SK-N-SH (cell line): ENCODE results near the gene TDO2. TPM values are rescaled to one million over a fixed set of nuclear protein-coding genes. Genes with fewer than 3 reads are reported as not detected.

Experiments
- CTCF ChIA-PET: fragments of 300-600, 350-600 bp; formaldehyde crosslinking; extraction: SDS; loops from one replicate; lab custom pipeline; 2021; lab: Yijun Ruan, JAX
- POLR2A ChIA-PET: fragments of 350-600 bp; sonication (Branson Sonifier 250); formaldehyde crosslinking; extraction: SDS; loops from one replicate; lab custom pipeline; 2020; ENCODE audit warnings: antibody characterized with exemption, inconsistent platforms; lab: Yijun Ruan, JAX
- DNase-seq: peaks from one replicate; pipeline ENCODE4 v3.0.0; 2012
- H2AFZ ChIP-seq: fragments of 200-600 bp; sonication (generic); 2 replicates; pipeline ENCODE4 v1.8.1; 2016; ENCODE audit warnings: antibody characterized with exemption, mild to moderate bottlenecking, low read depth
- H3F3A ChIP-seq: fragments of 200-600 bp; sonication (generic); replicated peaks from 2 replicates; pipeline ENCODE3; 2016; ENCODE audit warnings: antibody characterized with exemption, mild to moderate bottlenecking; ENCODE audit not compliant: insufficient read depth
- H3K27ac ChIP-seq, 2 experiments: fragments of 200-500 bp in 1 of 2; fragments of 200-600 bp in 1 of 2; sonication (Bioruptor generic) in 1 of 2; sonication (generic), shearing (Covaris generic) in 1 of 2; 2 replicates each; pipeline versions ENCODE4 v1.5.1 to v1.6.1; 2014 to 2016; ENCODE audit warnings: low read depth in 2 of 2, inconsistent platforms in 1 of 2, low read length in 1 of 2, mild to moderate bottlenecking in 1 of 2, mixed read lengths in 1 of 2
- H3K27me3 ChIP-seq: fragments of 200-600 bp; sonication (generic), shearing (Covaris generic); 2 replicates; pipeline ENCODE4 v1.6.1; 2016; ENCODE audit warnings: mixed run types; ENCODE audit not compliant: insufficient read depth
- H3K36me3 ChIP-seq, 2 experiments: fragments of 200-500 bp in 1 of 2; fragments of 200-600 bp in 1 of 2; sonication (Bioruptor generic) in 1 of 2; sonication (generic) in 1 of 2; replicated peaks in 1 of 2; 2 replicates each; pipeline versions ENCODE3 to v1.5.1; 2014 to 2016; ENCODE audit warnings: low read length in 1 of 2, mild to moderate bottlenecking in 1 of 2; ENCODE audit not compliant: insufficient read depth in 2 of 2, control insufficient read depth in 1 of 2
- H3K4me1 ChIP-seq, 2 experiments: fragments of 200-500 bp in 1 of 2; fragments of 200-600 bp in 1 of 2; sonication (Bioruptor generic) in 1 of 2; sonication (generic), shearing (Covaris generic) in 1 of 2; 2 replicates each; pipeline versions ENCODE4 v1.5.1 to v1.6.1; 2014 to 2016; ENCODE audit warnings: low read depth in 1 of 2, low read length in 1 of 2, mixed run types in 1 of 2; ENCODE audit not compliant: insufficient read depth in 2 of 2, control insufficient read depth in 1 of 2
- H3K4me2 ChIP-seq: fragments of 200-600 bp; sonication (generic), shearing (Covaris generic); 2 replicates; pipeline ENCODE4 v1.6.1; 2017; ENCODE audit warnings: mixed run types
- H3K4me3 ChIP-seq, 2 experiments: fragments of 200-500 bp in 1 of 2; fragments of 200-600 bp in 1 of 2; sonication (Bioruptor generic) in 1 of 2; sonication (generic), shearing (Covaris generic) in 1 of 2; 2 replicates each; pipeline versions ENCODE4 v1.5.1 to v1.8.1; 2014 to 2016; ENCODE audit warnings: low read depth in 2 of 2, inconsistent platforms in 1 of 2, low read length in 1 of 2, mild to moderate bottlenecking in 1 of 2, mixed read lengths in 1 of 2, moderate library complexity in 1 of 2
- H3K79me2 ChIP-seq: fragments of 200-600 bp; sonication (generic); 2 replicates; pipeline ENCODE4 v1.8.1; 2017; ENCODE audit warnings: mild to moderate bottlenecking; ENCODE audit not compliant: insufficient read depth
- H3K9ac ChIP-seq: fragments of 200-600 bp; sonication (generic); 2 replicates; pipeline ENCODE4 v1.6.1; 2017; ENCODE audit warnings: mixed run types
- H3K9me2 ChIP-seq: fragments of 200-600 bp; sonication (generic); 2 replicates; pipeline ENCODE4 v1.6.1; 2017; ENCODE audit warnings: mixed run types
- H3K9me3 ChIP-seq: fragments of 200-600 bp; sonication (generic); 2 replicates; pipeline ENCODE4 v1.6.1; 2017; ENCODE audit warnings: mixed run types, mild to moderate bottlenecking, moderate library complexity
- H4K20me1 ChIP-seq: fragments of 200-600 bp; sonication (generic); 2 replicates; pipeline ENCODE4 v1.6.1; 2017; ENCODE audit warnings: mild to moderate bottlenecking, mixed run types; ENCODE audit not compliant: insufficient read depth
- GABPA ChIP-seq: IDR thresholded peaks from 2 replicates; pipeline ENCODE4 v1.4.0; 2012; ENCODE audit warnings: low read depth, mild to moderate bottlenecking
- MEF2A ChIP-seq: IDR thresholded peaks from 2 replicates; pipeline ENCODE4 v1.4.0; 2012; ENCODE audit warnings: low read depth, borderline replicate concordance
- NRF1 ChIP-seq: IDR thresholded peaks from 2 replicates; pipeline ENCODE4 v1.6.1; 2012; ENCODE audit warnings: low read depth, mild to moderate bottlenecking, low read length
- PBX3 ChIP-seq: IDR thresholded peaks from 2 replicates; pipeline ENCODE4; 2012
- POLR2AphosphoS5 ChIP-seq: IDR thresholded peaks from 2 replicates; pipeline ENCODE4 v1.6.1; 2012; ENCODE audit warnings: low read depth, low read length
- RCOR1 ChIP-seq: fragments of 150-350 bp; IDR thresholded peaks from 2 replicates; pipeline ENCODE4 v1.6.1; 2017; ENCODE audit warnings: antibody characterized with exemption, low read length
- SMC3 ChIP-seq: IDR thresholded peaks from 2 replicates; pipeline ENCODE4 v1.6.1; 2012; ENCODE audit warnings: low read depth, low read length, improper control_type of control experiment
- TEAD4 ChIP-seq: IDR thresholded peaks from 2 replicates; pipeline ENCODE4 v1.4.0; 2012; ENCODE audit warnings: mild to moderate bottlenecking, borderline replicate concordance; ENCODE audit not compliant: insufficient read depth
- YY1 ChIP-seq: IDR thresholded peaks from 2 replicates; pipeline ENCODE4 v1.4.0; 2012; ENCODE audit warnings: low read depth, mild to moderate bottlenecking
- ZBTB33 ChIP-seq: IDR thresholded peaks from 2 replicates; pipeline ENCODE4 v1.4.0; 2012; ENCODE audit warnings: low read depth, borderline replicate concordance
- WGBS: methylation state at CpG from one replicate; pipeline ENCODE4 v1.1.6; 2017; ENCODE audit warnings: low lambda C conversion rate; 5-methylcytosine and 5-hydroxymethylcytosine counted together
- polyA plus RNA-seq, 3 experiments: library from polyadenylated mRNA; depleted of rRNA; stranded (reverse); fragments of >200 nt; gene quantifications; 2 replicates each; pipeline ENCODE4 v1.2.3, GENCODE V29; 2012

The TDO2 gene
- polyA plus RNA-seq, 1 of the 3 experiments (the other 2 are of a cell fraction) = not detected

GRCh38 chr4:155855897-155856296 lies 47.6 kb upstream of the TDO2 start:
- no peaks in the 10 kb centered on the region for H4K20me1 ChIP-seq
- ChIA-PET CTCF (no interaction called here), POLR2A (no interaction called here)
- no peaks in the 10 kb centered on the region for H3F3A ChIP-seq
- 45% methylated on average over 2 of the region's 2 CpGs for WGBS
- TF ChIP-seq YY1 = no peak
- TF ChIP-seq RCOR1 = no peak
- TF ChIP-seq ZBTB33 = no peak
- TF ChIP-seq GABPA = no peak
- H3K4me2 ChIP-seq = no peak overlapping the region
- no peak for DNase-seq
- H3K27me3 ChIP-seq = no peaks in the 10 kb centered on the region
- H3K9me2 ChIP-seq = no peaks in the 10 kb centered on the region
- no peak overlapping the region for H3K27ac ChIP-seq
- H3K79me2 ChIP-seq = no peaks in the 10 kb centered on the region
- H2AFZ ChIP-seq = no peak overlapping the region
- no peaks in the 10 kb centered on the region for H3K36me3 ChIP-seq
- no peak overlapping the region for H3K9ac ChIP-seq
- no peaks in the 10 kb centered on the region for H3K4me1 ChIP-seq
- H3K4me3 ChIP-seq = no peak overlapping the region
- no peaks in the 10 kb centered on the region for H3K9me3 ChIP-seq

GRCh38 chr4:155866177-155866576 lies 37.3 kb upstream of the TDO2 start, which contains the start of gene ASIC5:
ASIC5 (minus strand) TSS chr4:155866277; CDS start chr4:155866226, 51 bp downstream.
- Histone ChIP-seq H3K27me3 (no peaks in the 10 kb centered on the region), H2AFZ (no peak within 1 kb of the TSS), H3K9me2 (no peaks in the 10 kb centered on the region), H3K79me2 (no peaks in the 10 kb centered on the region), H3K9ac (no peak within 1 kb of the TSS), H3K4me3 (no peak within 1 kb of the TSS; a peak in 1 of 4 replicates), H3F3A (no peaks in the 10 kb centered on the region), H4K20me1 (no peaks in the 10 kb centered on the region), H3K4me2 (no peak within 1 kb of the TSS), H3K4me1 (no peaks in the 10 kb centered on the region), H3K9me3 (no peaks in the 10 kb centered on the region), H3K27ac (no peak within 1 kb of the TSS), H3K36me3 (no peaks in the 10 kb centered on the region)
- ChIA-PET CTCF (no interaction called here), POLR2A (no interaction called here)
- WGBS = 0% methylated on average over 1 of the region's 1 CpG
- no peak for DNase-seq
- TF ChIP-seq SMC3 (no peak), RCOR1 (no peak), PBX3 (no peak), POLR2AphosphoS5 (no peak)

- H3K9me3 ChIP-seq = no peaks in the 10 kb centered on the region
- no peaks in the 10 kb centered on the region for H3F3A ChIP-seq
- TF ChIP-seq NRF1 (no peak), MEF2A (no peak), TEAD4 (no peak)
- WGBS = 16% methylated on average over 1 of the region's 1 CpG
- no peak overlapping the region for H3K4me3 ChIP-seq
- CTCF ChIA-PET = no interaction called here
- no peak overlapping the region for H3K9ac ChIP-seq
- no peaks in the 10 kb centered on the region for H3K9me2 ChIP-seq
- H3K27ac ChIP-seq = no peak overlapping the region
- no peaks in the 10 kb centered on the region for H3K79me2 ChIP-seq
- no peaks in the 10 kb centered on the region for H4K20me1 ChIP-seq
- no peaks in the 10 kb centered on the region for H3K4me1 ChIP-seq
- no peak for DNase-seq
- no peak overlapping the region for H3K4me2 ChIP-seq
- H3K36me3 ChIP-seq = no peaks in the 10 kb centered on the region
- POLR2A ChIA-PET = no interaction called here
- no peaks in the 10 kb centered on the region for H3K27me3 ChIP-seq
- no peak overlapping the region for H2AFZ ChIP-seq
These were observed 27.6 kb upstream of the TDO2 start for GRCh38 chr4:155875878-155876277.
